WTC11 (cell line): ENCODE measurements around the gene CLEC2B. TPM values are rescaled to one million over a fixed set of nuclear protein-coding genes. Genes with fewer than 3 reads are reported as not detected.

Experiments used
- ATAC-seq: fragments of 200-7000 bp; cut with Tn5 transposase; 2 replicates; pipeline ENCODE4 v1.10.0; 2021; ENCODE audit warnings: mild to moderate bottlenecking, moderate library complexity
- CTCF ChIA-PET: fragments of 300-600 bp; sonication (Branson Sonifier 250); formaldehyde crosslinking; loops from one replicate; lab custom pipeline; 2021; ENCODE audit warnings: antibody characterized with exemption; lab: Charles Lee
- POLR2A ChIA-PET: fragments of 350-600 bp; sonication (Branson Sonifier 250); formaldehyde crosslinking; loops from one replicate; lab custom pipeline; 2021; ENCODE audit warnings: antibody characterized with exemption; lab: Charles Lee
- DNase-seq: peaks from one replicate; pipeline ENCODE4 v3.0.0; 2021; ENCODE audit warnings: low spot score
- H3K27ac Mint-ChIP-seq: 2 replicates; pipeline ENCODE4 v1.8.0; 2021; ENCODE audit warnings: mixed read lengths
- H3K27me3 Mint-ChIP-seq: 2 replicates; pipeline ENCODE4 v1.8.0; 2021; ENCODE audit warnings: low read depth, mild to moderate bottlenecking, moderate library complexity, mixed read lengths
- H3K36me3 Mint-ChIP-seq: 2 replicates; pipeline ENCODE4 v1.8.0; 2021; ENCODE audit warnings: mixed read lengths
- H3K4me1 Mint-ChIP-seq: 2 replicates; pipeline ENCODE4 v1.8.0; 2022; ENCODE audit warnings: mixed read lengths
- H3K4me3 Mint-ChIP-seq: 2 replicates; pipeline ENCODE4 v1.8.0; 2021; ENCODE audit warnings: mild to moderate bottlenecking, moderate library complexity, mixed read lengths
- H3K9me3 Mint-ChIP-seq: 2 replicates; pipeline ENCODE4 v1.8.0; 2021; ENCODE audit warnings: mixed read lengths
- CBFB ChIP-seq: sonication (generic); formaldehyde crosslinking; IDR thresholded peaks from 2 replicates; pipeline ENCODE4 v1.8.1; 2022; ENCODE audit warnings: mild to moderate bottlenecking, low read depth, missing genetic modification reagents
- CREM ChIP-seq: sonication (generic); formaldehyde crosslinking; IDR thresholded peaks from 2 replicates; pipeline ENCODE4 v1.8.1; 2022; ENCODE audit warnings: mild to moderate bottlenecking, missing genetic modification reagents, moderate library complexity
- FOXJ3 ChIP-seq: sonication (generic); formaldehyde crosslinking; IDR thresholded peaks from 2 replicates; pipeline ENCODE4 v1.9.0; 2021; ENCODE audit warnings: missing genetic modification reagents, mild to moderate bottlenecking, borderline replicate concordance
- HMGA2 ChIP-seq: fragments of 250-450 bp; sonication (Bioruptor Pico); IDR thresholded peaks from 2 replicates; pipeline ENCODE4 v1.4.0; 2021; ENCODE audit warnings: mild to moderate bottlenecking, moderate library complexity
- RELA ChIP-seq: sonication (generic); formaldehyde crosslinking; IDR thresholded peaks from 2 replicates; pipeline ENCODE4 v1.8.1; 2022; ENCODE audit warnings: missing genetic modification reagents, mild to moderate bottlenecking, borderline replicate concordance
- SMAD3 ChIP-seq: sonication (generic); formaldehyde crosslinking; IDR thresholded peaks from 2 replicates; pipeline ENCODE4 v1.8.0; 2022; ENCODE audit warnings: missing genetic modification reagents, mild to moderate bottlenecking, borderline replicate concordance
- ZNF121 ChIP-seq: sonication (generic); formaldehyde crosslinking; IDR thresholded peaks from 2 replicates; pipeline ENCODE4 v1.8.0; 2023; ENCODE audit warnings: missing genetic modification reagents
- ZNF138 ChIP-seq: sonication (generic); formaldehyde crosslinking; conservative IDR thresholded peaks from 2 replicates; pipeline ENCODE4 v1.8.1; 2022; ENCODE audit warnings: mild to moderate bottlenecking, moderate library complexity, missing genetic modification reagents
- total RNA-seq: library from RNA; stranded (reverse); gene quantifications from 3 replicates; pipeline ENCODE4 v1.2.3, GENCODE V29; 2021
- TF ChIP-seq, protein P1 (sequence below): sonication (generic); formaldehyde crosslinking; IDR thresholded peaks from 2 replicates; pipeline ENCODE4 v1.8.1; 2022; ENCODE audit warnings: mild to moderate bottlenecking, missing genetic modification reagents, moderate library complexity, borderline replicate concordance
- TF ChIP-seq, protein P2 (sequence below): sonication (generic); formaldehyde crosslinking; IDR thresholded peaks from 2 replicates; pipeline ENCODE4 v1.8.0; 2023; ENCODE audit warnings: mild to moderate bottlenecking, missing genetic modification reagents
- TF ChIP-seq, protein P3 (sequence below): sonication (generic); formaldehyde crosslinking; IDR thresholded peaks from 2 replicates; pipeline ENCODE4 v1.8.1; 2023; ENCODE audit warnings: mild to moderate bottlenecking, missing genetic modification reagents
- TF ChIP-seq, protein P4 (sequence below): sonication (generic); formaldehyde crosslinking; IDR thresholded peaks from 2 replicates; pipeline ENCODE4 v1.8.0; 2022; ENCODE audit warnings: mild to moderate bottlenecking, missing genetic modification reagents
- TF ChIP-seq, protein P5 (sequence below): fragments of 200-600 bp; IDR thresholded peaks from 2 replicates; pipeline ENCODE4 v1.8.0; 2022; ENCODE audit warnings: antibody characterized with exemption
- TF ChIP-seq, protein P6 (sequence below): sonication (generic); formaldehyde crosslinking; IDR thresholded peaks from 2 replicates; pipeline ENCODE4 v1.8.0; 2023; ENCODE audit warnings: missing genetic modification reagents
- TF ChIP-seq, protein P7 (sequence below): fragments of 250-450 bp; sonication (Bioruptor Pico); IDR thresholded peaks from 2 replicates; pipeline ENCODE4 v1.9.0; 2021; ENCODE audit warnings: moderate library complexity, mild to moderate bottlenecking, inconsistent platforms, borderline replicate concordance
- TF ChIP-seq, protein P8 (sequence below): fragments of 250-450 bp; sonication (Bioruptor Pico); conservative IDR thresholded peaks from 2 replicates; pipeline ENCODE4 v1.9.0; 2021; ENCODE audit warnings: mild to moderate bottlenecking

Gene CLEC2B
- total RNA-seq, 1 experiment from 2014 or later, result 0.20 TPM

DNA sequence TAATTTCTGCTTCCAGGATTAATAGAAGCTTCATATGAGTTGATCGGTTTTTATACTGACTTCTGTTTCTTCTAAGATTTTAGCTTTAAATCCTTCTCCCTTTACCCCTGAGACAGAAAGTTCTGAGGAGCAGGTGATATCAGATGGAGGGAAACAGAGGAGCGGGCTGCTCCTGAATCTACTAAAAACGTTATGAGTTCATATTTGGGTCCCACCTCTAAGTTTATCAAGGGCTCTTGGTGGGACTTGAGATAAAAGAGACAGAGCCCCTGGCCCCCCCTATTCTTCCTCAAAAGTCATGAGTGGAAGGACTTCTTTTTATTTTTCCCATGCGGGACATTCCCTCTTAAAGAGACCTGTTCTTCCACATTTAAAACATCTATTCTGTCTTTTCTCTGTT is 39.2 kb upstream of the CLEC2B start (continued):
- TF ChIP-seq, protein P1, sequence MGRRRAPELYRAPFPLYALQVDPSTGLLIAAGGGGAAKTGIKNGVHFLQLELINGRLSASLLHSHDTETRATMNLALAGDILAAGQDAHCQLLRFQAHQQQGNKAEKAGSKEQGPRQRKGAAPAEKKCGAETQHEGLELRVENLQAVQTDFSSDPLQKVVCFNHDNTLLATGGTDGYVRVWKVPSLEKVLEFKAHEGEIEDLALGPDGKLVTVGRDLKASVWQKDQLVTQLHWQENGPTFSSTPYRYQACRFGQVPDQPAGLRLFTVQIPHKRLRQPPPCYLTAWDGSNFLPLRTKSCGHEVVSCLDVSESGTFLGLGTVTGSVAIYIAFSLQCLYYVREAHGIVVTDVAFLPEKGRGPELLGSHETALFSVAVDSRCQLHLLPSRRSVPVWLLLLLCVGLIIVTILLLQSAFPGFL (CRISPR knock-in tag), result no peak
- TF ChIP-seq, protein P2, sequence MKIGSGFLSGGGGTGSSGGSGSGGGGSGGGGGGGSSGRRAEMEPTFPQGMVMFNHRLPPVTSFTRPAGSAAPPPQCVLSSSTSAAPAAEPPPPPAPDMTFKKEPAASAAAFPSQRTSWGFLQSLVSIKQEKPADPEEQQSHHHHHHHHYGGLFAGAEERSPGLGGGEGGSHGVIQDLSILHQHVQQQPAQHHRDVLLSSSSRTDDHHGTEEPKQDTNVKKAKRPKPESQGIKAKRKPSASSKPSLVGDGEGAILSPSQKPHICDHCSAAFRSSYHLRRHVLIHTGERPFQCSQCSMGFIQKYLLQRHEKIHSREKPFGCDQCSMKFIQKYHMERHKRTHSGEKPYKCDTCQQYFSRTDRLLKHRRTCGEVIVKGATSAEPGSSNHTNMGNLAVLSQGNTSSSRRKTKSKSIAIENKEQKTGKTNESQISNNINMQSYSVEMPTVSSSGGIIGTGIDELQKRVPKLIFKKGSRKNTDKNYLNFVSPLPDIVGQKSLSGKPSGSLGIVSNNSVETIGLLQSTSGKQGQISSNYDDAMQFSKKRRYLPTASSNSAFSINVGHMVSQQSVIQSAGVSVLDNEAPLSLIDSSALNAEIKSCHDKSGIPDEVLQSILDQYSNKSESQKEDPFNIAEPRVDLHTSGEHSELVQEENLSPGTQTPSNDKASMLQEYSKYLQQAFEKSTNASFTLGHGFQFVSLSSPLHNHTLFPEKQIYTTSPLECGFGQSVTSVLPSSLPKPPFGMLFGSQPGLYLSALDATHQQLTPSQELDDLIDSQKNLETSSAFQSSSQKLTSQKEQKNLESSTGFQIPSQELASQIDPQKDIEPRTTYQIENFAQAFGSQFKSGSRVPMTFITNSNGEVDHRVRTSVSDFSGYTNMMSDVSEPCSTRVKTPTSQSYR (CRISPR knock-in tag), result no peak
- no peak for TF ChIP-seq CBFB (CRISPR knock-in tag)

DNA sequence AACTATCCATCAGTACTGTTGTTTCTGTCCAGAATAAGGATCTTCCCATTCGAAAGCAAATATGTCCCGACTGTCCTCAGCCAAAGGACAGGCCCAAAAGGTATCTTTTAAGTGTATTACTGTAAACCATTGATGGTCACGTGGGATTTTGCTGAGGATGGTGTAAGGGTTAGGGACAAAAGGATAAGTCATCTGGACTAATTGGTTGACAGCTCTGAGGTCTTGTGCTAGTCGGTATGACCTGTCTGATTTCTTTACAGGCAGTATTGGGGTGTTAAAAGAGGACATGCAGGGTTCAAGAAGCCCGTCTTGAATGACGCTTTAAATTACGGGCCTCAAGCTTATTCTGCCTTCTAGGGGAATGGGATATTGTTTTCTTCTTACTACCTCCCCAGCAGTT is 38.6 kb upstream of the CLEC2B start:
- ChIA-PET CTCF (interaction anchor here (0.9 kb wide), 1 partner anchor 94 kb away, joined by 3 read pairs; no protein-coding TSS in a partner anchor), POLR2A (no interaction called here)
- H3K9me3 Mint-ChIP-seq, result peaks cover 75% of the 10 kb centered on the region
- H3K36me3 Mint-ChIP-seq, result peaks cover 78% of the 10 kb centered on the region
- DNase-seq, result no peak
- no peak for ATAC-seq
- no peak overlapping the region for H3K27ac Mint-ChIP-seq
- H3K4me3 Mint-ChIP-seq, result peak overlapping the region; percentile 76
- H3K27me3 Mint-ChIP-seq, result peaks cover 8% of the 10 kb centered on the region
- H3K4me1 Mint-ChIP-seq, result peaks cover 22% of the 10 kb centered on the region
- TF ChIP-seq FOXJ3 (CRISPR knock-in tag) (no peak), CREM (CRISPR knock-in tag) (no peak), RELA (CRISPR knock-in tag) (no peak), SMAD3 (CRISPR knock-in tag) (no peak), HMGA2 (CRISPR knock-in tag) (no peak)
- TF ChIP-seq, protein P3, sequence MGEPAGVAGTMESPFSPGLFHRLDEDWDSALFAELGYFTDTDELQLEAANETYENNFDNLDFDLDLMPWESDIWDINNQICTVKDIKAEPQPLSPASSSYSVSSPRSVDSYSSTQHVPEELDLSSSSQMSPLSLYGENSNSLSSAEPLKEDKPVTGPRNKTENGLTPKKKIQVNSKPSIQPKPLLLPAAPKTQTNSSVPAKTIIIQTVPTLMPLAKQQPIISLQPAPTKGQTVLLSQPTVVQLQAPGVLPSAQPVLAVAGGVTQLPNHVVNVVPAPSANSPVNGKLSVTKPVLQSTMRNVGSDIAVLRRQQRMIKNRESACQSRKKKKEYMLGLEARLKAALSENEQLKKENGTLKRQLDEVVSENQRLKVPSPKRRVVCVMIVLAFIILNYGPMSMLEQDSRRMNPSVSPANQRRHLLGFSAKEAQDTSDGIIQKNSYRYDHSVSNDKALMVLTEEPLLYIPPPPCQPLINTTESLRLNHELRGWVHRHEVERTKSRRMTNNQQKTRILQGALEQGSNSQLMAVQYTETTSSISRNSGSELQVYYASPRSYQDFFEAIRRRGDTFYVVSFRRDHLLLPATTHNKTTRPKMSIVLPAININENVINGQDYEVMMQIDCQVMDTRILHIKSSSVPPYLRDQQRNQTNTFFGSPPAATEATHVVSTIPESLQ (CRISPR knock-in tag), result no peak
- TF ChIP-seq, protein P4, sequence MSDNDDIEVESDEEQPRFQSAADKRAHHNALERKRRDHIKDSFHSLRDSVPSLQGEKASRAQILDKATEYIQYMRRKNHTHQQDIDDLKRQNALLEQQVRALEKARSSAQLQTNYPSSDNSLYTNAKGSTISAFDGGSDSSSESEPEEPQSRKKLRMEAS (CRISPR knock-in tag), result no peak

DNA sequence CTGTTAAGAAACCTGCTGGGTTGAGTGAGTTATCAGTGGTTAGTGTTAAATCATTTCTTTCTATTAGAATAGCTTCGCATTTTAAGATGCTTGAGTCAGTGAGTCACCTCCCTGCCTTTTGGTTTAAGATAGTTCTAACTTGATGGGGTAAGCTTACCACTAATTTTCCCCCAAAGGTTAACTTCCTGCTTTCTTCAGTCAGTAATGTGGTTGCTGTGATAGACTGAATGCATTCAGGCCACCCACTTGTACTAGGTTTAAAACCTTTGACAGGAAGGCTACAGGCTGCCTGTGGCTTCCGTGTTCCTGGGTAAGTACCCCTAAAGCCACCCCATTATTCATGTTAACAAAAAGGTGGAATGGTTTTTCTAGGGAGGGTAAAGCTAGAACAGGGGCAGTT is 37.7 kb upstream of the CLEC2B start:
- no peak overlapping the region for H3K27ac Mint-ChIP-seq
- ChIA-PET CTCF (no interaction called here), POLR2A (no interaction called here)
- H3K4me1 Mint-ChIP-seq, result peaks cover 18% of the 10 kb centered on the region
- H3K9me3 Mint-ChIP-seq, result peaks cover 75% of the 10 kb centered on the region
- peaks cover 8% of the 10 kb centered on the region for H3K27me3 Mint-ChIP-seq
- no peak for ATAC-seq
- DNase-seq, result no peak
- peaks cover 80% of the 10 kb centered on the region for H3K36me3 Mint-ChIP-seq
- H3K4me3 Mint-ChIP-seq, result peak overlapping the region; percentile 76
- TF ChIP-seq, protein P5, sequence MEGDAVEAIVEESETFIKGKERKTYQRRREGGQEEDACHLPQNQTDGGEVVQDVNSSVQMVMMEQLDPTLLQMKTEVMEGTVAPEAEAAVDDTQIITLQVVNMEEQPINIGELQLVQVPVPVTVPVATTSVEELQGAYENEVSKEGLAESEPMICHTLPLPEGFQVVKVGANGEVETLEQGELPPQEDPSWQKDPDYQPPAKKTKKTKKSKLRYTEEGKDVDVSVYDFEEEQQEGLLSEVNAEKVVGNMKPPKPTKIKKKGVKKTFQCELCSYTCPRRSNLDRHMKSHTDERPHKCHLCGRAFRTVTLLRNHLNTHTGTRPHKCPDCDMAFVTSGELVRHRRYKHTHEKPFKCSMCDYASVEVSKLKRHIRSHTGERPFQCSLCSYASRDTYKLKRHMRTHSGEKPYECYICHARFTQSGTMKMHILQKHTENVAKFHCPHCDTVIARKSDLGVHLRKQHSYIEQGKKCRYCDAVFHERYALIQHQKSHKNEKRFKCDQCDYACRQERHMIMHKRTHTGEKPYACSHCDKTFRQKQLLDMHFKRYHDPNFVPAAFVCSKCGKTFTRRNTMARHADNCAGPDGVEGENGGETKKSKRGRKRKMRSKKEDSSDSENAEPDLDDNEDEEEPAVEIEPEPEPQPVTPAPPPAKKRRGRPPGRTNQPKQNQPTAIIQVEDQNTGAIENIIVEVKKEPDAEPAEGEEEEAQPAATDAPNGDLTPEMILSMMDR, result no peak
- no peak for TF ChIP-seq RELA (CRISPR knock-in tag)
- TF ChIP-seq, protein P6, sequence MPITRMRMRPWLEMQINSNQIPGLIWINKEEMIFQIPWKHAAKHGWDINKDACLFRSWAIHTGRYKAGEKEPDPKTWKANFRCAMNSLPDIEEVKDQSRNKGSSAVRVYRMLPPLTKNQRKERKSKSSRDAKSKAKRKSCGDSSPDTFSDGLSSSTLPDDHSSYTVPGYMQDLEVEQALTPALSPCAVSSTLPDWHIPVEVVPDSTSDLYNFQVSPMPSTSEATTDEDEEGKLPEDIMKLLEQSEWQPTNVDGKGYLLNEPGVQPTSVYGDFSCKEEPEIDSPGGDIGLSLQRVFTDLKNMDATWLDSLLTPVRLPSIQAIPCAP (CRISPR knock-in tag), result no peak
- no peak for TF ChIP-seq SMAD3 (CRISPR knock-in tag)
- no peak for TF ChIP-seq ZNF121
- TF ChIP-seq, protein P7, sequence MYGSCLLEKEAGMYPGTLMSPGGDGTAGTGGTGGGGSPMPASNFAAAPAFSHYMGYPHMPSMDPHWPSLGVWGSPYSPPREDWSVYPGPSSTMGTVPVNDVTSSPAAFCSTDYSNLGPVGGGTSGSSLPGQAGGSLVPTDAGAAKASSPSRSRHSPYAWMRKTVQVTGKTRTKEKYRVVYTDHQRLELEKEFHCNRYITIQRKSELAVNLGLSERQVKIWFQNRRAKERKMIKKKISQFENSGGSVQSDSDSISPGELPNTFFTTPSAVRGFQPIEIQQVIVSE (CRISPR knock-in tag), result no peak
- no peak for TF ChIP-seq ZNF138 (CRISPR knock-in tag)
- TF ChIP-seq, protein P8, sequence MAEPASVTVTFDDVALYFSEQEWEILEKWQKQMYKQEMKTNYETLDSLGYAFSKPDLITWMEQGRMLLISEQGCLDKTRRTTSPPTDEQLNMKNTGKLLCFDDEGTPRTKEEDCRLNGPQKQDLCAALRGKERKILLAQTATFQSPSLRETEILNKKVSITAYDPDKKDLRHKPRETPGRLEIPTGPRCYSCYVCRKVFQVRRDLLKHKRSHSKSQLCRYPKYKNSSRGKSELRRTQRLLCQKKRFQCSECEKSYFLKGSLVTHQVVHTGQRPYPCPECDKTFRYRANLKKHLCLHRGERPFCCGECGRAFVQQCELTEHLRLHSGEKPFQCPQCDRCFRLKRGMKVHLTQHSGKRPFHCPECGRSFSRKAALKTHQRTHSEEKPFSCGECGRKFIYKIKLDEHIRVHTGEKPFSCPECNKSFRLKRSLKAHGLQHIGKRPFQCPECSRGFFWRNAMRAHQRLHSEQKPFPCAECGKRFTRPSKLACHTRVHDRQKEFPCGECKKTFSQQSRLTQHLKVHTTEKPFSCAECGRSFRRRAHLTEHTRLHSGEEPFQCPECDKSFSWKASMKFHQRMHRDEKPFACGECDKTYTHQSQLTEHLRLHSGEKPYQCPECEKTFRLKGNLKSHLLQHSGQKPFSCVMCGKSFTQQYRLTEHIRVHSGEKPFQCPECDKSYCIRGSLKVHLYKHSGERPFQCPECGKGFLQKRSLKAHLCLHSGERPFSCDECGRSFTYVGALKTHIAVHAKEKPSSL (CRISPR knock-in tag), result no peak
